Muscle layer of colon (tissue), 2 donors: ENCODE results near the gene SIX1.

Experiments
- H3K27ac ChIP-seq: one replicate; pipeline ENCODE4 v1.7.0; 2013; ENCODE audit warnings: low read depth, mild to moderate bottlenecking, low read length, moderate library complexity
- H3K27me3 ChIP-seq, 2 donors: one replicate each; pipeline ENCODE4 v1.7.0; 2013; ENCODE audit warnings: low read length in 2 of 2, mild to moderate bottlenecking in 2 of 2; ENCODE audit not compliant: insufficient read depth in 2 of 2, control insufficient read depth in 1 of 2
- H3K36me3 ChIP-seq: one replicate; pipeline ENCODE4 v1.7.0; 2013; ENCODE audit warnings: mild to moderate bottlenecking, low read length; ENCODE audit not compliant: insufficient read depth
- H3K4me1 ChIP-seq: one replicate; pipeline ENCODE4 v1.7.0; 2013; ENCODE audit warnings: mild to moderate bottlenecking, low read length; ENCODE audit not compliant: insufficient read depth
- H3K4me3 ChIP-seq, 2 donors: one replicate each; pipeline ENCODE4 v1.7.0; 2013; ENCODE audit warnings: low read length in 2 of 2, low read depth in 1 of 2, mild to moderate bottlenecking in 1 of 2, moderate library complexity in 1 of 2
- H3K9ac ChIP-seq: one replicate; pipeline ENCODE4 v1.7.0; 2013; ENCODE audit warnings: low read length
- H3K9me3 ChIP-seq: one replicate; pipeline ENCODE4 v1.7.0; 2013; ENCODE audit warnings: mild to moderate bottlenecking, low read length
- donor health status: abdominal sarcoma.
- donor health status: Adenocarcinoma of cecum.

Gene SIX1

DNA sequence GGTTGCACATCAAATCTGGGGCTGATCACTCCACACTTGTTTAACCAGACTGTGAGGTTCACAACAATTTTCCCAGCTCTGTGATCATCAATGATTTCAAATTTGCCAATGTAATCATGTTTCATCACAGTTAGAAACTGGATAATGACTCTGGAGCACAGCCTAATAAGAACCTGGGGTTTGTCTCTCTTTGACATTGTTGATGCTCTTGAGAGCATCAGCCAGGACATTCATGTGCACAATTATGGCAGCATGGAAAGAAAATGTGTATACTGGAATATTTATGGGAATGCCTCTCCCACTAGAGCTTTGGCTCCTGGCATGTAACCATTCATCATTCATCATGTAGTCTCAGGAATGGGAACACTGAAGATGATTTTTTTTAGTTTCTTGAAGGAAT, 47.0 kb downstream of the SIX1 start:
- Histone ChIP-seq H3K9me3 (no peaks in the 10 kb centered on the region), H3K27ac (no peak overlapping the region), H3K4me1 (peaks cover 13% of the 10 kb centered on the region), H3K27me3 (no peaks in the 10 kb centered on the region), H3K36me3 (no peaks in the 10 kb centered on the region), H3K4me3 (no peak overlapping the region), H3K9ac (no peak overlapping the region)

DNA sequence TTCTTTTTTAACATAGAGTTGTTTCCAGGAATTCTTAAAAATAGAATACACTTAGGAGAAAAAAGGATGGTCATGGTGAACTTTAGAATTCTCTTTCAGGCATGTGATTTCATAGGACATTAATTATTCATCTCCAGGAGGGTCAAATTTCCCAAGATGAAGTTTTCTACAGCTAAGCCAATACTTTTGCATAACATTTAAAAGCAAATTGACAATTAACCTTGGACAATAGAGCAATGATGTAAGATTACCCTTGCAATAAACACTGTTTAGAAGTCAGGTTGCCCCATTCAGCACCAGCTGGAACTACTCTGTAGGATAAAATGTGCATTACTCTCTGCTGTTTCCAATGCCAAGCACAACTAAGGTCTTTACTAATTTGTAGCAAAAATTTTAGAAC, 49.5 kb downstream of the SIX1 start:
- Histone ChIP-seq H3K4me3 (no peak overlapping the region), H3K27ac (no peak overlapping the region), H3K9ac (no peak overlapping the region), H3K27me3 (no peaks in the 10 kb centered on the region), H3K36me3 (no peaks in the 10 kb centered on the region), H3K9me3 (no peaks in the 10 kb centered on the region), H3K4me1 (peaks cover 13% of the 10 kb centered on the region)

DNA sequence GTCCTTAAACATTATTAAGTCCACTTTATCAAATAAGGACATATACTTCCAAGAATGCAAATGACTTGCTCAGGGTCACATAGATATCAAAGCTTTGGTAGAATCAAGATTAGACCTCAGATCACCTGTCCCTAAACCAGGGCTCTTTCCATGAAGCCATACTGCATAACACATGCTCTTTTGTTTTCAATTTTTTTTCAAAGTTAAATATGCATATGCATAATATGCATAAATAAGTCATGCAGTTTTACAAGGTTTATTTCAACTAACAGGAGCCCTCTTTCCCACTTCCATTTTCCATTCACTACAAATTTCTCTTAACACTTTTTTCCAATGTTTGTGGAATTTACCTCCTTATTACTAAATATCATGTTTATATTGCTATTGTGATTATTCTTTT, 53.1 kb downstream of the SIX1 start:
- H3K36me3 ChIP-seq = no peaks in the 10 kb centered on the region
- no peaks in the 10 kb centered on the region for H3K27me3 ChIP-seq
- no peaks in the 10 kb centered on the region for H3K4me1 ChIP-seq

DNA sequence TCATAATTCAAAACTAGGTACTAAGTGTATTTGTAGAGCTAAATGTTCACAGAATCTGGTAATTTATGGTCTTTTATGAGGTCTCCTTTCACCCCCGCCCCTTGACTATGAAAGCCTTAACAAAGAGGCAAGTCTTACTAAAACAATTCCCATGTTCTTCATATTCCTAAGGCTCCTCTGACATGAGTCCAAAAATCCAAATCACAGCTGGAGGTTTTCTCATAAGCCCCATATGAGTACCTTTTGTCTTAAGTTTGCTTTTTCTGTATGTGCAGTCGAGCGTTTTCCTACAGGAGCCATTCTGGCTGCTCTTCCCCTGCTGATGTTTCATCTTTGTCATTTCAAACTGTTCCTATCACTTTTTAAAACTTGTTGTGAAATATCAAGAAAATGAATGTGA, 55.2 kb downstream of the SIX1 start:
- Histone ChIP-seq H3K4me1 (no peaks in the 10 kb centered on the region), H3K9me3 (no peaks in the 10 kb centered on the region), H3K36me3 (no peaks in the 10 kb centered on the region), H3K4me3 (no peak overlapping the region), H3K27me3 (no peaks in the 10 kb centered on the region), H3K27ac (no peak overlapping the region), H3K9ac (no peak overlapping the region)

More for the DNA sequence above, 53.1 kb downstream of the SIX1 start:
- no peaks in the 10 kb centered on the region for H3K9me3 ChIP-seq
- no peak overlapping the region for H3K9ac ChIP-seq
- H3K27ac ChIP-seq = no peak overlapping the region
- H3K4me3 ChIP-seq = no peak overlapping the region
